ENCODE results near the gene ZNF431.
"Not testable (repeated sequence)": the region's sequence is repeated elsewhere in the genome, so short reads cannot be mapped to it uniquely, and the experiment has no call there.

The ZNF431 gene

GRCh38 chr19:21127898-21128297, 13.9 kb upstream of the ZNF431 start:
- Histone ChIP-seq H3K4me3 (ENCODE audit: low read length) (no peak overlapping the region), H3K4me2 (ENCODE audit: low read length) (no peak overlapping the region), H3K9me3 (replicated peaks; ENCODE audit: low read length) (no peaks in the 10 kb centered on the region), H3K9ac (ENCODE audit: low read depth, low read length) (no peak overlapping the region), H3K4me1 (ENCODE audit: control insufficient read depth, insufficient read depth, low read length) (peaks cover 7% of the 10 kb centered on the region), H3K36me3 (ENCODE audit: insufficient read depth, low read length) (no peaks in the 10 kb centered on the region), H3K27me3 (ENCODE audit: control insufficient read depth, insufficient read depth, low read length) (no peaks in the 10 kb centered on the region)

DNA sequence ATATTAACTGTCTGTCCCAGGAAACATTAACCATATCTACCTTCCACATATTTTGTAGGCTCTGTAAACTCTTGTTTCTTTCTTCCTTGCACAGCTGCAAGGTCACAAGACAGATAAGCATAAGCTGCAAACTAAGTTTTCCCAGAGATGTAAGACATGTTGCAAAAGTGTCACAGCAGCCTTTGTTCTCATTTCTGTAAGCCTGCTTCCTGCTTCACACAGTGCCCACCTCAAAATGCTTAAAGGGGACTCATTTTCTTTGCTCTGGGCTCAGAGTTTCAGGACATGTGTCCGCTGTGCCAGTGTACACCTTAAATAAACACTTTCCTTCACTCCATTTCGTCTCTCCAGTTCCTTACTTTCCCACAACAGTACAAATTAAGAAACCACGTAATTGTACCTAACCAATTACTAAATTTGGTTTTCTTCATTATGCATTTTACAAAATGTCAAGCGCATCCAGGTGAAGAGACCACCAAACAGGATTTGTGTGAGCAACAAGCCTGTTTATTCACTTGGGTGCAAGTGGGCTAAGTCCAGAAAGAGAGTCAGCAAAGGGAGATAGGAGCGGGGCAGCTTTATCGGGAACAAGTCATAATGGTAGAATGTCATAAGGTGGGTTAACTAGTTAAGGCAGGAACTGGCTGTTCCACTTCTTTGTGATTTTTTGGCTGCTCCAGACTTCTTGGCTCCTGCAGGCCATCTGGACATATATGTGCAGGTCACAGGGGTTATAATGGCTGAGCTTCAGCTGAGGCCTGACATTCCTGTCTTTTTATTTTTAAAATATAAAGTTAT, 12.7 kb upstream of the ZNF431 start:
- no peaks in the 10 kb centered on the region for H3K36me3 ChIP-seq (ENCODE audit: insufficient read depth, low read length)
- H3K27me3 ChIP-seq (ENCODE audit: control insufficient read depth, insufficient read depth, low read length), result no peaks in the 10 kb centered on the region
- H3K9ac ChIP-seq (ENCODE audit: low read depth, low read length), result no peak overlapping the region
- H3K4me2 ChIP-seq (ENCODE audit: low read length), result no peak overlapping the region
- peaks cover 3% of the 10 kb centered on the region for H3K4me1 ChIP-seq (ENCODE audit: control insufficient read depth, insufficient read depth, low read length)
- no peaks in the 10 kb centered on the region for H3K9me3 ChIP-seq (replicated peaks; ENCODE audit: low read length)
- H3K4me3 ChIP-seq (ENCODE audit: low read length), result no peak overlapping the region

GRCh38 chr19:21130097-21130775, 11.6 kb upstream of the ZNF431 start:
- Histone ChIP-seq H3K9me3 (replicated peaks; ENCODE audit: low read length) (no peaks in the 10 kb centered on the region), H3K4me2 (ENCODE audit: low read length) (no peak overlapping the region), H3K4me3 (ENCODE audit: low read length) (no peak overlapping the region), H3K27me3 (ENCODE audit: control insufficient read depth, insufficient read depth, low read length) (no peaks in the 10 kb centered on the region), H3K9ac (ENCODE audit: low read depth, low read length) (no peak overlapping the region), H3K4me1 (ENCODE audit: control insufficient read depth, insufficient read depth, low read length) (no peaks in the 10 kb centered on the region), H3K36me3 (ENCODE audit: insufficient read depth, low read length) (no peaks in the 10 kb centered on the region)

DNA sequence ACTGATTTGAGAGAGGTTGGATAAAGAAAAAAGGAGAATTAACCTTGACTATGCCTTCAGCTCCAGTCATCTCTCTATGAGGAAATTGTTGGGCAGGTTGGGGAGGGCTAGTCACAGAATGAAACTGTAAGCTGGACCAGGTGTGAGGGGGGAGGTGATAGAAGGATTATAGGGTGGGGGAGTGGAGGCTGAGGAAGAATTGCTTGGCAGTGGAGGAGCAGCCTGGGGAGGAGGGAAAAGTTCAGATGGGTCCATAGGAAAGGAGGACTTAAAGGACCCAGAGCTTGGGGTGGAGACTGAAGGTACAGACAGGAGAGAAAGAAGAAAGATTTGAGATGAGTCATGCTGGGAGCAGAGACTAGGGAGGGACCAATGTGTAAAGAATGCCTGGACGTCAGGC, 8.2 kb upstream of the ZNF431 start:
- Histone ChIP-seq H3K4me3 (ENCODE audit: low read length) (no peak overlapping the region), H3K27me3 (ENCODE audit: control insufficient read depth, insufficient read depth, low read length) (no peaks in the 10 kb centered on the region), H3K36me3 (ENCODE audit: insufficient read depth, low read length) (no peaks in the 10 kb centered on the region), H3K4me1 (ENCODE audit: control insufficient read depth, insufficient read depth, low read length) (no peaks in the 10 kb centered on the region), H3K4me2 (ENCODE audit: low read length) (no peak overlapping the region), H3K9ac (ENCODE audit: low read depth, low read length) (no peak overlapping the region), H3K9me3 (replicated peaks; ENCODE audit: low read length) (no peaks in the 10 kb centered on the region)

DNA sequence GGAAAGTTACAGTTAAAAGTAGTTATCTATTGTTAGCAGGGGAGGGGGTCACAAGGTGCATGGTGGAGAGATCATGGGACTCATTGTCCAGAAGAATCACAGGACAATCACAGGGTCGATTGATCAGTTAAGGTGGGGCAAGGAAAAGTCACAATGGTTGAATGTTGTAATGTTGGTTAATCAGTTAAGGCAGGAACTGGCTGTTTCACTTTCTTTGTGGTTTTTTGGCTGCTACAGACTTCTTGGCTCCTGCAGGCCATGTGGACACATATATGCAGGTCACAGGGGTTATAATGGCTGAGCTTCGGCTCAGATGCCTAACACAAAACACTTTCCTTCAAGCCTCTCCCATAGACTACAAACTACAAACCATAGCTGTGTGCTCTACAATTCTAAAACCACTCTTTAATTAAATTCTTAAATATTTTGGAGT, 6.9 kb upstream of the ZNF431 start:
- no peaks in the 10 kb centered on the region for H3K36me3 ChIP-seq (ENCODE audit: insufficient read depth, low read length)
- H3K4me2 ChIP-seq (ENCODE audit: low read length), result no peak overlapping the region
- H3K27me3 ChIP-seq (ENCODE audit: control insufficient read depth, insufficient read depth, low read length), result no peaks in the 10 kb centered on the region
- H3K4me1 ChIP-seq (ENCODE audit: control insufficient read depth, insufficient read depth, low read length), result no peaks in the 10 kb centered on the region
- H3K4me3 ChIP-seq (ENCODE audit: low read length), result no peak overlapping the region
- H3K9me3 ChIP-seq (replicated peaks; ENCODE audit: low read length), result no peaks in the 10 kb centered on the region
- no peak overlapping the region for H3K9ac ChIP-seq (ENCODE audit: low read depth, low read length)

GRCh38 chr19:21135433-21135832, 6.4 kb upstream of the ZNF431 start:
- no peak overlapping the region for H3K4me3 ChIP-seq (ENCODE audit: low read length)
- H3K9ac ChIP-seq (ENCODE audit: low read depth, low read length), result no peak overlapping the region
- no peaks in the 10 kb centered on the region for H3K9me3 ChIP-seq (replicated peaks; ENCODE audit: low read length)
- no peak overlapping the region for H3K4me2 ChIP-seq (ENCODE audit: low read length)
- no peaks in the 10 kb centered on the region for H3K27me3 ChIP-seq (ENCODE audit: control insufficient read depth, insufficient read depth, low read length)
- H3K4me1 ChIP-seq (ENCODE audit: control insufficient read depth, insufficient read depth, low read length), result no peaks in the 10 kb centered on the region
- no peaks in the 10 kb centered on the region for H3K36me3 ChIP-seq (ENCODE audit: insufficient read depth, low read length)

GRCh38 chr19:21138130-21138529, 3.7 kb upstream of the ZNF431 start:
- Histone ChIP-seq H3K4me2 (ENCODE audit: low read length) (no peak overlapping the region), H3K4me1 (ENCODE audit: control insufficient read depth, insufficient read depth, low read length) (peaks cover 6% of the 10 kb centered on the region), H3K9ac (ENCODE audit: low read depth, low read length) (no peak overlapping the region), H3K9me3 (replicated peaks; ENCODE audit: low read length) (no peaks in the 10 kb centered on the region), H3K36me3 (ENCODE audit: insufficient read depth, low read length) (no peaks in the 10 kb centered on the region), H3K27me3 (ENCODE audit: control insufficient read depth, insufficient read depth, low read length) (no peaks in the 10 kb centered on the region), H3K4me3 (ENCODE audit: low read length) (no peak overlapping the region)

DNA sequence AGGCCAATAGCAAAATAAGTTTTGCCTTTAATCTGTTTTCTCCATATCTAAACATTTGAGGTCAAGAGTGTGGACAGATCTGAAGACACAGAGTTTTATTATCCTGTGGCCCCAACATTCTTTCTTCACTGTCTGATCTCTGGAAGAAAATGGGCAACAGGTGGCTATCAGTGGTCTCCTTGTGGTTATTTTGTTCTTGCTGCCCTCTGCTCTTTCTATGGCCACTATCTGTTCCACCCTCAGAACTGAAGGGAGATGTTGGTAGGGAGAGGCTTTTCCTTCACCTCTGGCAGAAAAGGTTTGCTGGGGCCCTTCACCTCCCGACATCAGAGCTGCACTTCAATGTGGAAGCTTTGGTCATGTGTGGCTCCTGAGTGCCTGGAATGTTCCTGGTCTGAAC, 834 bp upstream of the ZNF431 start:
- not testable (repeated sequence) for H3K4me1 ChIP-seq (ENCODE audit: control insufficient read depth, insufficient read depth, low read length); H3K4me2 ChIP-seq (ENCODE audit: low read length); H3K9ac ChIP-seq (ENCODE audit: low read depth, low read length); H3K4me3 ChIP-seq (ENCODE audit: low read length); H3K27me3 ChIP-seq (ENCODE audit: control insufficient read depth, insufficient read depth, low read length); H3K9me3 ChIP-seq (replicated peaks; ENCODE audit: low read length)
- H3K36me3 ChIP-seq (ENCODE audit: insufficient read depth, low read length), result peaks cover 25% of the 10 kb centered on the region

- Histone ChIP-seq H3K36me3 (ENCODE audit: insufficient read depth, low read length) (peaks cover 44% of the 10 kb centered on the region), H3K4me3 (ENCODE audit: low read length) (peak overlapping the region; percentile 16), H3K9ac (ENCODE audit: low read depth, low read length) (peak overlapping the region; percentile 98)
Measured at GRCh38 chr19:21143428-21143827, 1.6 kb downstream of the ZNF431 start.

GRCh38 chr19:21143854-21144253, 2.0 kb downstream of the ZNF431 start:
- Histone ChIP-seq H3K36me3 (ENCODE audit: insufficient read depth, low read length) (peaks cover 48% of the 10 kb centered on the region), H3K27me3 (ENCODE audit: control insufficient read depth, insufficient read depth, low read length) (no peaks in the 10 kb centered on the region), H3K4me3 (ENCODE audit: low read length) (no peak overlapping the region), H3K4me2 (ENCODE audit: low read length) (peak overlapping the region; percentile 9), H3K4me1 (ENCODE audit: control insufficient read depth, insufficient read depth, low read length) (peaks cover 9% of the 10 kb centered on the region), H3K9me3 (replicated peaks; ENCODE audit: low read length) (no peaks in the 10 kb centered on the region), H3K9ac (ENCODE audit: low read depth, low read length) (no peak overlapping the region)

More at GRCh38 chr19:21143428-21143827, 1.6 kb downstream of the ZNF431 start:
- Histone ChIP-seq H3K4me1 (ENCODE audit: control insufficient read depth, insufficient read depth, low read length) (peaks cover 9% of the 10 kb centered on the region), H3K4me2 (ENCODE audit: low read length) (peak overlapping the region; percentile 80), H3K9me3 (replicated peaks; ENCODE audit: low read length) (no peaks in the 10 kb centered on the region), H3K27me3 (ENCODE audit: control insufficient read depth, insufficient read depth, low read length) (no peaks in the 10 kb centered on the region)

GRCh38 chr19:21147540-21147939, 5.7 kb downstream of the ZNF431 start:
- no peak overlapping the region for H3K9ac ChIP-seq (ENCODE audit: low read depth, low read length)
- H3K36me3 ChIP-seq (ENCODE audit: insufficient read depth, low read length), result peaks cover 79% of the 10 kb centered on the region
- no peaks in the 10 kb centered on the region for H3K27me3 ChIP-seq (ENCODE audit: control insufficient read depth, insufficient read depth, low read length)
- H3K4me2 ChIP-seq (ENCODE audit: low read length), result no peak overlapping the region
- peaks cover 9% of the 10 kb centered on the region for H3K4me1 ChIP-seq (ENCODE audit: control insufficient read depth, insufficient read depth, low read length)
- H3K9me3 ChIP-seq (replicated peaks; ENCODE audit: low read length), result no peaks in the 10 kb centered on the region
- no peak overlapping the region for H3K4me3 ChIP-seq (ENCODE audit: low read length)

DNA sequence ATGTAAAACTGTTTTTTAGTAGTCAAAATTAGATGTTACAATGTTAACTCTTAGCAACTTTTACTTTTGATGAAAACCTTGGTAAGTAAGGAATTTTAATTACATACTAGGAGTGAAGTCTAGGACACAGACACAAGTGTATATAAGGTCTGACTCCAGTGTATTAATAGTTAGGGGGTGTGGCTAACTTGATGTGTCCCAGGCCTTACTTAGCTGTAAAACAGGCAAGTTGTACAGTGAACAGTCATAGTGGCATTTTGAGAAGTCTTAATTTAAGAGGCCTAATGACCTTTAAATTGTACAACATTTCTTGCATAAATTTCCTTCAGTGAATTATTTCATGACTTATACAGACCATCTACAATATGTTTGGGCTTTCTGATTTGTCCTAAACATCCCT, 6.8 kb downstream of the ZNF431 start:
- H3K9me3 ChIP-seq (replicated peaks; ENCODE audit: low read length), result no peaks in the 10 kb centered on the region
- H3K27me3 ChIP-seq (ENCODE audit: control insufficient read depth, insufficient read depth, low read length), result no peaks in the 10 kb centered on the region
- H3K4me2 ChIP-seq (ENCODE audit: low read length), result no peak overlapping the region
- H3K4me3 ChIP-seq (ENCODE audit: low read length), result no peak overlapping the region
- peaks cover 82% of the 10 kb centered on the region for H3K36me3 ChIP-seq (ENCODE audit: insufficient read depth, low read length)
- H3K9ac ChIP-seq (ENCODE audit: low read depth, low read length), result no peak overlapping the region
- H3K4me1 ChIP-seq (ENCODE audit: control insufficient read depth, insufficient read depth, low read length), result no peaks in the 10 kb centered on the region

Measured in skeletal muscle satellite cell (primary cell).